Activated CD8-positive, alpha-beta memory T cell treated with anti-CD3 and anti-CD28 coated beads, Interleukin-2, amount 50 U/mL, for 24 hours (primary cell): ENCODE results near the gene DOCK3.
"Not testable (repeated sequence)": the region's sequence is repeated elsewhere in the genome, so short reads cannot be mapped to it uniquely, and the experiment has no call there.

Experiments used
- DNase-seq: peaks from one replicate; pipeline ENCODE4 v3.0.0-alpha.2; 2020; ENCODE audit errors: extremely low read depth

The DOCK3 gene

DNA sequence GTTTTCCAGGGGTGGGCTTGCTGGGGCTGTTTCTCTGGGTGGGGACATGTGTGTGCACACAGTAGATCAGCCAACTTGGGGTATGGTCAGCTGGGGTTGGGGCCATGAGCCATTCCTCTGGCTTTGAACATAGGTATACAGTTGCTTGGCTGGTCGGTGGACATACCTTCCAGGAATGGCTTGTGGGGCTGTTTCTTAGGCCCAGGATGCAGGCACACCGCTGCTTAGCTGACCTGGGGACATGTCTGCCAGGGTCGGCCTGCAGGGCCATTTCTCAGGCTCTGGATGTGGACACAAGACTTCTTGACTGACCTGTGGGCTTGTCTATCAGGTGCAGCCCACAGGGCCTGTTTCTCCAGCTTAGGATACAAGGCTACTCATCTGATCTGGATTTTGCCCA, 130.6 kb downstream of the DOCK3 start:
- no peak for DNase-seq

DNA sequence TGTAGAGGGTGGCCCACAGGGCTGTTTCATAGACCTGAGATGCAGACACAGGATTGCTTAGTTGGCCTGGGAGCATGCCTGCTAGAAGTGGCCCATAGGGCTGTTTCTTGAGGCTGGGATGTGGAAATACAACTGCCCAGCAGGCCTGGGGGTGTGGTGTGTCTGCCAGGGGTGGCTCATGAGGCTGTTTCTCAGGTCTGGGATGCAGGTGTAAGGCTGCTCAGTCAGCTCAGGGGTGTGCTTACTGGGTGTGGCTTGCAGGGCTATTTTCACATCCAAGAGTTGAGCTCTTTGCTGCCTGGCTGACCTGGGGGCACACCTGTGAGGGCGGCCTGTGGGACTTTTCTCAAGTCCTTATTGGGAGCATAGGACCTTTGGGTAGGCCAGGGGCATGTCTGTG, 131.3 kb downstream of the DOCK3 start:
- no peak for DNase-seq

DNA sequence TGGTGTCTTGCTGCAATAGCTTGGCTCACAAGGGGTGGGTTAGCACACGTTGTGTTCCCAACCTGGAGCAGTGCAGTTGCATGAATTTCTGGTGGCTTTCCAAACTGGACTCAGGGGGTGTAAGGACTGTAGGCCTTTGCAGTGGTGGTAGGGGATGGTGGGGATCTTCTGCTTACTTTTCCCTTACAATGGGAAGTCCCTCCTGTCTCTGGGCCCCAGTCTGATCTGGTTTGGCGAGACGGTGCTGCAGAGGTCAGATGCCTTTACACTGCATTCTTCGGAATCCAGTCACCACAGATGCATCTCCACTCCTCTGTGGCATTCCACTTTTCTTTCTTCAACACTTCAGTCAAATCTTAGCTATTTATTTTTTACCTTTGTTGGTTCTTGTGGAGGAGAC, 132.1 kb downstream of the DOCK3 start:
- DNase-seq = no peak

DNA sequence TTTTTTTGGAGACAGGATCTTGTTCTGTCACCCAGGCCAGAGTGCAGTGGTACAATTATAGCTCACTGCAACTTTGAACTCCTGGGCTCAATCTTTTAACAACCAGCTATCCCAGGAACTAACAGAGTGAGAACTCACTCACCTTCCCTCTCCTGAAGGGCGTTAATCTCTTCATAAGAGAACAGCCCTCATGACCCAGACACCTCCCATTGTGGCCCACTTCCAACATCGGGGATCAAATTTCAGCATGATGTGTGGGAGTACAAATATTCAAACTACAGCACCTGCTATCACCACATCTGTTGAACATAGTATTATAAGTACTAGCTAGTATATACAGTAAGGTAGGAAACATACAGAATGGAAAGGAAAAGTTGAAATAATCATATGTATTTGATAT, 132.5 kb downstream of the DOCK3 start:
- no peak for DNase-seq

DNA sequence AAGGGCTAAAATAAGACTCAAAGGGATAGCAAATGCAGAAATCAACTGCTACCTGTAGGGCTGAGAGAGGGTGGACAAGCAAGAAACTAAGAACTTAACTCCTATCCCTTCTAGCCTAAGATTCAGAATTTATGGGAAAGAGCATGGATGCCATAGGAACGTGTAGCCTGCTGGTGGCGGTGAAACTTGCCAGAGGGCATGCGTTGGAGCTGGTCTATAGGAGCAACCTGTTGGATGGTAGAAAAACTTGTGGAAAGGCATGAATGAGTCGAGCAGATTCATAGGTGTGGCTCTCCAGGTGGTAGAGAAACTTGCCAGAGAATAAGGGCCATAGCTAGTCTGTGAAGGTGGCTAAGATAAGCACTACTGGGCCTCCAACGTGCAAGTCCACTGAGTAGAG, 137.2 kb downstream of the DOCK3 start:
- DNase-seq = no peak

DNA sequence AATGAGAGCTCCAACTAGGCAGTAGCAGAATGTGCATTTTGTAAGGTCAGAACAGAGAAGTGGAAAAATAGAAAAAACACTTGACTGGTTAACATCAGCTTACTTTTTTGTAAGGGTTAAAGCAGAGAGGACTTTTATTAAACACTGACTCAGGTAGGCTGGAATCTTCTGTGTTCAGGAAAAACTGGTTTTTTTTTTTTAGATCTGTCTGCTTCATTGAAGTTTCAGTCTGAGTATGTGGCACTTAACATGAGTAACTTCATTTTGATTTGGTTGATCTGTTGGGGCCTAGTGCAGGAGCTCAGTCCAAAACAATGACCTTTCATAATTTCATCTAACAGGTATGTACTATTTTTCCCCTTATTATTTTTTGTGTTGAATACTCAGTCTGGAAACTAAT, 141.1 kb downstream of the DOCK3 start:
- DNase-seq = no peak

DNA sequence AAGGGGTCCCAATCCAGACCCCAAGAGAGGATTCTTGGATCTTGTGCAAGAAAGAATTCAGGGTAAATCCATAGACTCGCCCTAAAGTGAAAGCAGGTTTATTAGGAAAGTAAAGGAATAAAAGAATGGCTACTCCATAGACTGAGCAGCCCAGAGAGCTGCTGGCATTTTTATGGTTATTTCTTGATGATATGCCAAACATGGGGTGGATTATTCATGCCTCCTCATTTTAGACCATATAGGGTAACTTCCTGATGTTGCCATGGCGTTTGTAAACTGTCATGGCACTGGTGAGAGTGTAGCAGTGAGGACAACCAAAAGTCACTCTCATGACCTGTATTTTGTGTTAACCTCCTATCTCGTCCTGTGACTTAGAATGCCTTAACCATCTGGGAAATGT, 142.2 kb downstream of the DOCK3 start:
- no peak for DNase-seq

DNA sequence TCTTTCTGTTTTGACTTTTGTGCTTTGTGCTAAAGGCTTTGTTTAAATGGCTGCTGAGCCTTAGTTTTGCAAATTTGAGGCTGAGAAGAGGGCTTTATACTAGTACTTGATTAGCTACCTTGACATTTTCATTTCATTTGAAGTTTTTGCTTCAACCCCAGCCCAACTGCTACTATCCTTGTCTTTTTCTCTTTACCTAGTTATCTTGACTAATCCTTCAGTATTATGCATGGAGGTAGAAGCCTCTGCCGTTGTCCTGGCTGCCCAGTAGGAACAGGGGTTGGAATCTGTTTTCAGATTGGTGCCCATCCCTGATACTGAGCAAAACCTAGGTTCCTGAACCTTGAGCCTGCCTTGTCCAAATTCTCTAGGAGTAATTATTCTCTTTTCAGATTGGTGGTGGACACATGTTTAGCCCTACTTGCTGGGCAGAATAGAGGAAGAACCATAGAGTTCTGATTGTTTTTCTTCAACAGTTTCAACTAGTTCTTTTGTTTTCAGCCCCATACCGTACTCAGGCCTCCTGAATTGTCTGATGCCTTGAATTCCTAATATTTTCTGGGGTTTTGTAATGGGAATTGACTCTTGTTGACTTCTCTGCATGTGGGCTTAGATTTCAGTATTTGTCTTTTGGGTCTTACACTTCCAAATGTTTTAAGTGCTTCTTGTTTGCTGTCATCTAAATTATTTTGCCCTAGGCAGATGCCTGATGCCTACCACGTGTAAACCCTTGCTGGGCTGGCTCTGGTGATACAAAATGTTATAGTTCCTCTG, 143.2 kb downstream of the DOCK3 start:
- DNase-seq = no peak

DNA sequence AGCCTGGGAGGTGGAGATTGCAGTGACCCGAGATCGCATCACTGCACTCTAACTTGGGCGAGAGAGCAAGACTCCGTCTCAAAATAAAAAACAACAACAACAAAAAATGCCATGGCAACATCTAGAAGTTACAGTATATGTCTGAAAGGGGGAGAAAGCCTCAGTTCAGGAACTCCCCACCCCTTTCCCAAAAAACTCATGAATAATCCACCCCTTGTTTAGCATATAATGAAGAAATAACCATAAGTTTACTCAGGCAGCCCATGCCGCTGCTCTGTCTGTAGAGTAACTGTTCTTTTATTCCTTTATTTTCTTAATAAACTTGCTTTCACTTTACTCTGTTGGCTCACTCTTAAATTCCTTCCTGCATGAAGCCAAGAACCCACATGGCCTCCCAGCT, 145.2 kb downstream of the DOCK3 start:
- no peak for DNase-seq

DNA sequence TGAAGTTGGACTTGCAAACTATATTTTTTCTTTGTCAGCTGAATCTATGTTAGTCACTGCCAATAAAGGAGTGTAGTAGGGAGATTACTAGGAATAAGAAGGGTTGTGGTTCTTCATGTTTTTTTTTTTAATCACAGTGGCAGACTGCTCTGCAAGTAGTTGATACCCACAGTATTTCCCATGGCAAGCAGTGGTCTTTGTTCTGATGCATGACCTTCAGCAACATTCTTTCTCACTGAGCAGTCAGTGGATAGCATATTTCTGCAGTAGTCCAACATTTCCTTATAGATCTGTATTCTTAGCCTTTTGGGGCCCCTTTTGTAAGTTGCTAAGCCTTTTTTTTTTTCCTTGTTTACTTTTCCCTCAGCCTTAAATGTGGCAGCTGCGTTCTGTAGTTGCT, 151.1 kb downstream of the DOCK3 start:
- DNase-seq = no peak

DNA sequence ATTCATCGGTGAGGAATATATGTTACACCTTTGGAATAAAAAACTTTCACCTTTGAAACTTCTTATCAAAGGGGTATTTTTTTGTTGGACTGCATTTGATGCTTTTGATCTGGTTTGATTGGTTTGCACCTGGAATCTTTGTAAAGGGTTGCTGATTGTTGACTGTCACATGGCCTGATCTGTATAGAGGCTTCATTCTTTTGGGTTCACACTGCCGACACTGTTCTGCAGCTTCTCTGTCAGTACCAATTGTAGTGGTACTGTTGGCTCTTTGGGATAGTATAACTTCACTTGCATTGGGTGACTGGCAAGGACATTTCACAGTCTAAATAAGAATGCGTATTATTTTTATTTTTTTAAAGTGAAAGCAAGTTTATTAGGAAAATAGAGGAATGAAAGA, 155.7 kb downstream of the DOCK3 start:
- no peak for DNase-seq

DNA sequence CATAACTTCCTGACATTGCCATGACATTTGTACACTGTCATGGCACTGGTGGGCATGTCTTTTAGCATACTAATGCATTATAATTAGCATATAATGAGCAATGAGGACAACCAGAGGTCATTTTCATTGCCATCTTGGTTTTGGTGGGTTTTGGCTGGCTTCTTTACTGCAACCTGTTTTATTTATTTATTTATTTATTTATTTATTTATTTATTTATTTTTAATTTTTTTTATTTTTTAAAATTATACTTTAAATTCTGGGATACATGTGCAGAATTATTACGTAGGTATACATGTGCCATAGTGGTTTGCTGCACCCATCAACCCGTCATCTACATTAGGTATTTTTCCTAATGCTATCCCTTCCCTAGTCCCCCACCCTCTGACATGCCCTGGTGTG, 156.3 kb downstream of the DOCK3 start:
- DNase-seq = not testable (repeated sequence)

DNA sequence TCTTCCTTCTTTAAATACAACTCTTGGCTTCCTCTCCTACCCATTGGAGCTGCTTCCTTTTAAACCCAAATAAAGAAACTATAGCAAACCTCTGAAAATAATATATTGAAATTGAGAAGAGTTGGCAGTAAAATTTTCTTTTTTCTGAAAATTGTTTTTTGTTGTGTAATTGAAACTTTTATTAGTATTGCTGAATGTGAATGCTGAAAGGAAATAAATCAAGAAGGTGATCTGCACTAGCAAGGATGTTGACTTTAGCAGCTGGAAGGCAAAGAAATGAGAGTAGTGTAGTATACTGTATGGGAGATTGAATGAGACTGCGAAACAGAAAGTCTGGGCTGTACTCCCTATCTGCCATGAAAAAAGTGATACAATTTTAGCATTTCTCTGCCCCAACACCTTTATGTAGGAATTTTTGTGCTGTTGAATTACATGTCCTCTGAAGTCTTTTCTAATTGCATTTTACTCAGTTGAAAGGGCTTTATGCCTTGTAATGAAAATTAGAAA, 166.3 kb downstream of the DOCK3 start:
- no peak for DNase-seq

DNA sequence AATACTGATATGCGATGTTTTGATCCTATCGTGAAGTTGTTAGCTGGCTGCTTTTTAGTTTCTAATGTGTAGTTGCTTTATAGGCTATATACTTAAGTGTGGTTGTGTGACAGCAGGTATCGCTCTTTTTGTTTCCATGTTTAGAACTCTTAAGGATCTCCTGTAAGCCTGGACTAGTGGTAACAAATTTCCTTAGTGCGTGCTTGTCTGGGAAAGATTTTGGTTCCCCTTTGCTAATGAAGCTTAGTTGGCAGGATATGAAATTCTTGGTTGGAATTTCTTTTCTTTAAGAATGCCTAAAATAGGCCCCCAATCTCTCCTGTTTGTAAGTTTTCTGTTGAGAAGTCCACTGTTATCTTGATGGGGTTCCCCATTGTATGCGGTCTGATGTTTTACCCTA, 173.6 kb downstream of the DOCK3 start:
- DNase-seq = no peak

DNA sequence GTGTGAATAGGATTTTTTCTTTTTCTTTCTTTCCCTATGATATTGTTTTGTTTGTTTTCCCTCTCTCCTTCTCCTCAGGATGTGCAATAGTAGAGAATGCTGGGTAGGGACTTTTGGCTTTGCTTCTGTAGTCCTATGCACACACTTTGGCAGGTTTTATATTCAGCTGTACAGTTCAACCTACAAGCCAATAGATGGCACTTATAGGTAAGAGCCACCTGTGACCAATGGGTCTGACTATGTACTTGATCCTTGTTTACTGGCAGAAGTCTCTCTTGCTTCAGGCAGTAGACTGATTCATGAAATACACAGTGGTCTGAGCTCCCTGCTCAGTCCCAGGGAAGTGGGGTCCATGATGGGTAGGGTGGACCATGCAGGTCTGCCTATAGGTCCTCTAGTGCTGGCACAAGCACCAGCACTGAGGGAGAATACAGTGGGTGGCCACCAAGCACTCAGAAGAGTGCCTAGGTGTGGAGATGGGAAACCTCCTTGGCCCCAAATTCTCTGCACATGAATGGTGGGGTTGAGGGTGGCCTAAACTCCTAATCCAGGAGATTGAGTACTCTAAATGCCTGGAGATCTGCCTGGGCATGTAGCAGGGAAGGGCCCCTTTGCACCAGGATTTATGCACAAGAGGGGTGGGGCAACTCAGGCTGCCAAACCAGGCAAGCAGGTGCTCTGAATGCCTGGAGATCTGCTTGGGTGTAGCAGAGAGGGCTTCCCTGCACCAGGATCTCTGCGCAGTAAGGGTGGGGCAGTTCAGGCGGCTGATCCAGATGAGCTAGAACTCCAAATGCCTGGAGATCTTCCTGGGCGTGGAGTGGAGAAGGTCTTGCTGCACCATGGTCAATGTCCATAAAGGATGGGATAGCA, 176.1 kb downstream of the DOCK3 start:
- DNase-seq = no peak

DNA sequence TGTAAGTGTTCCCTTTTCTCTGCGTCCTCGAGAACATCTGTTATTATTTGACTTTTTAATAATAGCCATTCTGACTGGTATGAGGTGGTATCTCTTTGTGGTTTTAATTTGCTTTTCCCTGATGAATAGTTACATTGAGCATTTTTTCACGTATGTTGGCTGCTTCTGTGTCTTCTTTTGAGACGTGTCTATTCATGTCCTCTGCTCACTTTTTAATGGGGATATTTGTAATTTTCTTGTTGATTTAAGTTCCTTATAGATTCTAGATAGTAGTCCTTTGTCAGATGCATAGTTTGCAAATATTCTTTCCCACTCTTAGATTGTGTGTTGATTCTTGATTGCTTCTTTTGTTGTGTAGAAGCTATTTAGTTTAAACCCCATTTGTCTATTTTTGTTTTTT, 179.2 kb downstream of the DOCK3 start:
- no peak for DNase-seq

DNA sequence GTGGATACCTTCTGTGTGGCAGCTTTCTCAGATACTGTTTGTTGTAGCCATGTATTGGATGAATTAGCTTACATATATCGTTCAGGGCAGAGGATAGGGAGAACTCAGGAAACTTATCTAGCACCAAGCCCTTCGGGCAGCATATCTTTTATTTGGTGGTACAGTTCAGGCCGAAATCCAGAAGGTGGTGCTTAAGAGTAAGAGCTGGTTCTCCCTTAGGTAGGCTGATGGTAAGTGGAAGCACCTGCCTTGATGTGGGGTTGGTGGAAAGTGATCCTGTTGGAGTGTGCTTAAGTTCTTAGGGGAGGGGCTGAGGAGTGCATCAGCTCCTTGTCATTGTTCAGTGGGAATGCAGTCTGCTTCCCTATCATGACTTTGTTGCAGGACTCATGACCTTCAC, 187.5 kb downstream of the DOCK3 start:
- no peak for DNase-seq

DNA sequence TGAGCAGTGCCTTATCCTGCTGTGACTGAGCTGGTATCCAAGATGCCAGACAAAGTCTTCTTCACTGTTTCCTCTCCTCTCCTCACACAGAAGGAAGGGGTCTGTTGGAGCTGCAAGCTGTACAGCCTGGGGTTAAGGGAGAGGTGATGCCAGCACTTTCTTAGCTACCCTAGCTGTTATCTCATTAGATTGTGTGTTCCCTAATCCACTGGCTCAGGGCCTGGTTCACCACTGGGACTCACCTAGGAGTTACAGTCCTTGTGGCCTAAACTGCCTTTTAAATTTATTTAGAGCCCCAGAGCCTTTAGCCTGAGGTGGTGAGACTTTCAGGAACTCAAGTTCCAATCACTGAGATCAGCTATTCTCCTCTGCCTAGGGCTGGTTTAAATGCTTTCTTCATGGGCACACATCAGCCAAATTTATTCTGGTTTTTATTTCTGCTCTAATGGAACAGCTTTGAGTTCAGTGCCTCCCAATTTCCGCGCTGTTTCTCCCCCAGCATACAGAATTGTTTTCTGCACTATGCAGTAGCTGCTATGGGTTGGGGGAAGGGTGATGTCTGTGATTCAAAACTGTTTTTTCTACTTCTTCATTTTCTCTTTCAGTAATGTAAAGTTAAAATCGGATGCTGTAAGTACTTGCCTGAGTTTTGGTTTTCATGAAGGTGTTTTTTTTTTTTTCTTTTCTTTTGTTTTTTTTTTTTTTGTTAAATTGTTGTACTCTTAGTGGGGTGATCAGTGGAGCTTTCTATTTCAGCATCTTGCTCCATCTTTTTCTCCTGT, 198.8 kb downstream of the DOCK3 start:
- DNase-seq = no peak

DNA sequence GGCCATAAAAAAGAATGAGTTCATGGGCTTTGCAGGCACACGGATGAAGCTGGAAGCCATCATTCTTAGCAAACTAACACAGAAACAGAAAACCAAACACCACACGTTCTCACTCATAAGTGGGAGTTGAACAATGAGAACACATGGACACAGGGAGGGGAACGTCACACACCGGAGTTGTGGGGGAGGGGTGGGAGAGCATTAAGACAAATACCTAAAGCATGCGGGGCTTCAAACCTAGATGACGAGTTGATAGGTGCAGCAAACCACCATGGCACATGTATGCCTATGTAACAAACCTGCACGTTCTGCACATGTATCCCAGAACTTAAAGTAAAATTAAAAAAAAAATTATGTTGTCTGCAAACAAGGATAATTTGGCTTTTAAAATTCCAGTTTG, 200.1 kb downstream of the DOCK3 start:
- DNase-seq = not testable (repeated sequence)

DNA sequence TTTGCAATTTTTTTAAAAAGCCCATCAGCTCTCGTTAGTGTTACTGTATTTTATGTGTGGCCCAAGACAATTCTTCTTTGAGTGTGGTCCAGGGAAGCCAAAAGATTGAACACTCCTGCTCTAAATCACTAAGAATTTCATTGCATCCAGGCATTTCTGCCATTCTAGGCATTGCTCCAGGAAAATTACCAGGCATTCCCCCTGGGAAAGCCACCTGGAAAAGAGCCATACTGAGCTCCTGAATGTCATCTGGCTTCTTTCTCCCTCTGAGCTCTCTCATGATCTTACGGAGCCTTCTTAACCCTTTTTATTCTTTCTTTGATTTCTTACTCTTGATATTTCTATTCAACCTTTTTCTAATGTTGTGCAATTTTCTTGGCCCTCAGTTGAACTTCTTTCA, 202.2 kb downstream of the DOCK3 start:
- no peak for DNase-seq

DNA sequence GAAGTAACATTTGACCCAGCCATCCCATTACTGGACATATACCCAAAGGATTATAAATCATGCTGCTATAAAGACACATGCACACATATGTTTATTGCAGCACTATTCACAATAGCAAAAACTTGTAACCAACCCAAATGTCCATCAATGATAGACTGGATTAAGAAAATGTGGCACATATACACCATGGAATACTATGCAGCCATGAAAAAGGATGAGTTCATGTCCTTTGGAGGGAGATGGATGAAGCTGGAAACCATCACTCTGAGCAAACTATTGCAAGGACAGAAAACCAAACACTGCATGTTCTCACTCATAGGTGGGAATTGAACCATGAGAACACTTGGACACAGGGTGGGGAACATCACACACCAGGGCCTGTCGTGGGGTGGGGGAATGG, 208.0 kb downstream of the DOCK3 start:
- not testable (repeated sequence) for DNase-seq

DNA sequence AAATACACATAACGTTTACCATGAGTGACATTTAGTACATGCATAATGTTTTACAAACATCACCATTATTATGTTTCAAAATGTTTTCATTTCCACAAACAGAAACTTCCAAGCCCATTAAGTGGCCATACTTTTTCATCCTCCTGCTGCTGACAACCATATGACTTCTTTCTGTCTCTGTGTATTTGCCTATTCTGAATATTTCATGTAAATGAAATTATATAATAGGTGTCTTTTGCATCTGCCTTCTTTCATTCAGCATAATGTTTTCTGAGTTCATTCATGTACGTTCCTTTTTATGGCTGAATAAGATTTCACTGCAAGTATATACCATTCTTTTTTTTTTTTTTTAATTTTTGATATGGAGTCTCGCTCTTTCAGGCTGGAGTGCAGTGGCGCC, 209.0 kb downstream of the DOCK3 start:
- DNase-seq = no peak
